GM19238 (cell line): ENCODE results near the gene VAT1L.
A peak's percentile ranks its signal among the peaks of the same experiment; 100 is the strongest.

Experiments used
- DNase-seq: peaks from one replicate; pipeline ENCODE4 v3.0.0; 2011; ENCODE audit warnings: low spot score; ENCODE audit not compliant: insufficient read length

The VAT1L gene

GRCh38 chr16:77951788-77952187, 163.4 kb downstream of the VAT1L start:
- peak; percentile 10 for DNase-seq

- no peak for DNase-seq
These were observed 166.8 kb downstream of the VAT1L start for GRCh38 chr16:77955127-77955526.

- no peak for DNase-seq
These were observed 167.9 kb downstream of the VAT1L start for GRCh38 chr16:77956231-77956630.

GRCh38 chr16:77960766-77961165, 172.4 kb downstream of the VAT1L start:
- DNase-seq = no peak

- DNase-seq = no peak
These were observed 173.4 kb downstream of the VAT1L start for GRCh38 chr16:77961814-77962213.

- DNase-seq = no peak
These were observed 174.3 kb downstream of the VAT1L start for GRCh38 chr16:77962689-77963088.

- no peak for DNase-seq
These were observed 175.1 kb downstream of the VAT1L start for GRCh38 chr16:77963185-77964044.

- no peak for DNase-seq
These were observed 177.0 kb downstream of the VAT1L start for GRCh38 chr16:77965346-77965745.

GRCh38 chr16:77967054-77967904, 178.9 kb downstream of the VAT1L start:
- no peak for DNase-seq

GRCh38 chr16:77969861-77970260, 181.5 kb downstream of the VAT1L start:
- DNase-seq = no peak

GRCh38 chr16:77970371-77970770, 182.0 kb downstream of the VAT1L start:
- no peak for DNase-seq

- peak; percentile 37 for DNase-seq
These were observed 183.1 kb downstream of the VAT1L start for GRCh38 chr16:77971306-77972061.

GRCh38 chr16:77972062-77972392, 183.7 kb downstream of the VAT1L start:
- DNase-seq = no peak

GRCh38 chr16:77974883-77975282, 186.5 kb downstream of the VAT1L start:
- DNase-seq = no peak

GRCh38 chr16:77975942-77976341, 187.6 kb downstream of the VAT1L start:
- no peak for DNase-seq

GRCh38 chr16:77977339-77977738, 189.0 kb downstream of the VAT1L start:
- DNase-seq = no peak

GRCh38 chr16:77985111-77985510, 196.7 kb downstream of the VAT1L start:
- no peak for DNase-seq

- DNase-seq = no peak
These were observed 197.8 kb downstream of the VAT1L start for GRCh38 chr16:77986011-77986740.

- DNase-seq = no peak
These were observed 199.4 kb downstream of the VAT1L start for GRCh38 chr16:77987810-77988209.

- no peak for DNase-seq
These were observed 201.5 kb downstream of the VAT1L start for GRCh38 chr16:77989846-77990245.

- DNase-seq = no peak
These were observed 203.3 kb downstream of the VAT1L start for GRCh38 chr16:77991701-77992100.
